Measurements from ENCODE around the gene RBBP7.

DNA sequence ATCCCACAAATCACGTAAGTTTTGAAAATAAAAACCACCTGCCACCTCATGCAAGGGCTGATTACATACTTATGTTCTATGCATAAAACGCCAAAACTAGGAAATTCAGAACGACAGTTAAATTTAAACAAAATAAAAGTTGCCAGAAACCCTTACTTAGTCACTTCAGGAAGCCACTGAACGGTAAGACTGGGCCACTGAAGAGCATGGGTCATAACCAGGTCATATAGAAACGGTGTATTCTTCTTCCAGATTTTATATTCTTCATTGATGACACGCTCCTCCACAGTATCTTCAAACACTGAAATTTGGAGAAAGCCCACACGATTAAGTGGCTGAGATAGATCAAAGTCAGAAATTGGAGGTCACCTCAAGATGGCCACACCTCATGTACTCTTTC, 1.2 kb downstream of the RBBP7 start:
- TF ChIP-seq, protein P1, sequence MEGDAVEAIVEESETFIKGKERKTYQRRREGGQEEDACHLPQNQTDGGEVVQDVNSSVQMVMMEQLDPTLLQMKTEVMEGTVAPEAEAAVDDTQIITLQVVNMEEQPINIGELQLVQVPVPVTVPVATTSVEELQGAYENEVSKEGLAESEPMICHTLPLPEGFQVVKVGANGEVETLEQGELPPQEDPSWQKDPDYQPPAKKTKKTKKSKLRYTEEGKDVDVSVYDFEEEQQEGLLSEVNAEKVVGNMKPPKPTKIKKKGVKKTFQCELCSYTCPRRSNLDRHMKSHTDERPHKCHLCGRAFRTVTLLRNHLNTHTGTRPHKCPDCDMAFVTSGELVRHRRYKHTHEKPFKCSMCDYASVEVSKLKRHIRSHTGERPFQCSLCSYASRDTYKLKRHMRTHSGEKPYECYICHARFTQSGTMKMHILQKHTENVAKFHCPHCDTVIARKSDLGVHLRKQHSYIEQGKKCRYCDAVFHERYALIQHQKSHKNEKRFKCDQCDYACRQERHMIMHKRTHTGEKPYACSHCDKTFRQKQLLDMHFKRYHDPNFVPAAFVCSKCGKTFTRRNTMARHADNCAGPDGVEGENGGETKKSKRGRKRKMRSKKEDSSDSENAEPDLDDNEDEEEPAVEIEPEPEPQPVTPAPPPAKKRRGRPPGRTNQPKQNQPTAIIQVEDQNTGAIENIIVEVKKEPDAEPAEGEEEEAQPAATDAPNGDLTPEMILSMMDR (conservative IDR thresholded peaks at IDR 0.05), result no peak
- no peak for TF ChIP-seq EZH2 (IDR thresholded peaks at IDR 0.05; ENCODE audit: low read depth)
